ENCODE results near the gene OSTC. TPM values are rescaled to one million over a fixed set of nuclear protein-coding genes. Genes with fewer than 3 reads are reported as not detected.

Gene OSTC
- total RNA-seq, 4 donors from 2014 or later = 54.9 to 109 (median 80.8) TPM

DNA sequence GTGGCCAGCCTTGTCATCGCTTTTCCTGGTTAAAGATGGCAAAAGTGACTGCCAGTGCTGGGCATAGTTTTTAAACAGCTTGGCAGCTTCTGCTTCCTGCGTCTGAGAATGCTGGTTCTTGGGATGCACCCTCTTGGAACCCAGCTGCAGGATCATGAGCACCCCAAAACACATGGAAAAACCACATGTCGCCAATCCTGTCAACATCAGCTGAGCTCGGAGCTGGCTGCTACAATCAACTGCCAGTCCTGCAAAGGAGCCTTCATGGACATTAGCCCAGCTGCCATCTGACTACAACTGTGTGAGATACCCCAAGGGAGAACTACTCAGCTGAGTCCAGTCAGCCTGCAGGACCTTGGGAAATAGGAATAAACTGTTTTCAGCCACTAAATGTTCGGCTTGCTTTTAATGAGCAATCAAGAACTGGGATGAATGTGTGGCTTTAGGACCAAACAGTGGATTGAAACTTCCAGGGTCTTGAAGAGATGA is 31.0 kb downstream of the OSTC start:
- H3K9me3 ChIP-seq = no peaks in the 10 kb centered on the region
- no peak overlapping the region for H3K4me3 ChIP-seq
- H3K27ac ChIP-seq = no peak overlapping the region
- no peak for DNase-seq
- H3K27me3 ChIP-seq = no peaks in the 10 kb centered on the region
- 81 to 86% methylated on average over 3 of the region's 5 CpGs for WGBS, 2 donors
- no peaks in the 10 kb centered on the region for H3K4me1 ChIP-seq
- H3K36me3 ChIP-seq = peaks cover 0 to 4% (median 0%) of the 10 kb centered on the region in 3 donors
- TF ChIP-seq POLR2A (IDR thresholded peaks at IDR 0.05) = no peak
- TF ChIP-seq, protein P1, sequence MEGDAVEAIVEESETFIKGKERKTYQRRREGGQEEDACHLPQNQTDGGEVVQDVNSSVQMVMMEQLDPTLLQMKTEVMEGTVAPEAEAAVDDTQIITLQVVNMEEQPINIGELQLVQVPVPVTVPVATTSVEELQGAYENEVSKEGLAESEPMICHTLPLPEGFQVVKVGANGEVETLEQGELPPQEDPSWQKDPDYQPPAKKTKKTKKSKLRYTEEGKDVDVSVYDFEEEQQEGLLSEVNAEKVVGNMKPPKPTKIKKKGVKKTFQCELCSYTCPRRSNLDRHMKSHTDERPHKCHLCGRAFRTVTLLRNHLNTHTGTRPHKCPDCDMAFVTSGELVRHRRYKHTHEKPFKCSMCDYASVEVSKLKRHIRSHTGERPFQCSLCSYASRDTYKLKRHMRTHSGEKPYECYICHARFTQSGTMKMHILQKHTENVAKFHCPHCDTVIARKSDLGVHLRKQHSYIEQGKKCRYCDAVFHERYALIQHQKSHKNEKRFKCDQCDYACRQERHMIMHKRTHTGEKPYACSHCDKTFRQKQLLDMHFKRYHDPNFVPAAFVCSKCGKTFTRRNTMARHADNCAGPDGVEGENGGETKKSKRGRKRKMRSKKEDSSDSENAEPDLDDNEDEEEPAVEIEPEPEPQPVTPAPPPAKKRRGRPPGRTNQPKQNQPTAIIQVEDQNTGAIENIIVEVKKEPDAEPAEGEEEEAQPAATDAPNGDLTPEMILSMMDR (IDR thresholded peaks at IDR 0.05) = no peak
- intact Hi-C loops (cut with DNase I) = no loop called here

DNA sequence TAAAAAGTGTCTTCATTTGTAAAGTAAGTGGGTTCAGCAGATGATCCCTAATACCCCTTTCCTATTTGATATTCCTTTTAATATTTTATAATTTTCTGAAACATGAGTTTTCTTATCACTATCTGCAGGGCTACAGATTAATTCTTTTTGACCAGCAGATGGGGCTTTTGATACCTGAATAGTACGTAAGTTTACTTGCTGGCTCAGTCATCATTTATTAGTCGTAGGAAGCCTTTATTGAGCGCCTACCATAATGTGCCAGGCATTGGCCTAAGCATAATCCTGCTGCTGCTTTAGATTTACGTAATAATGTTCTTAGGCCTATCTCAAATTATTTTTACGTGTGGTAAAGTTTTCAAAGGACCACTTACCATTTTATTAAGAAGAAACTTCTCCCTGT is 33.1 kb downstream of the OSTC start:
- Histone ChIP-seq H3K4me3 (no peak overlapping the region), H3K4me1 (no peaks in the 10 kb centered on the region), H3K9me3 (no peaks in the 10 kb centered on the region), H3K27me3 (no peaks in the 10 kb centered on the region), H3K36me3 (peaks cover 0 to under 1% (median 0%) of the 10 kb centered on the region in 3 donors), H3K27ac (no peak overlapping the region)
- TF ChIP-seq POLR2A (IDR thresholded peaks at IDR 0.05) = no peak
- TF ChIP-seq, protein P1 (IDR thresholded peaks at IDR 0.05) = peak in 4 of 6 experiments; percentile 16 to 44 (median 26)
- WGBS, 2 donors = 5 to 12% methylated on average over 5 of the region's 5 CpGs
- intact Hi-C loops (cut with DNase I) = no loop called here
- no peak for DNase-seq

DNA sequence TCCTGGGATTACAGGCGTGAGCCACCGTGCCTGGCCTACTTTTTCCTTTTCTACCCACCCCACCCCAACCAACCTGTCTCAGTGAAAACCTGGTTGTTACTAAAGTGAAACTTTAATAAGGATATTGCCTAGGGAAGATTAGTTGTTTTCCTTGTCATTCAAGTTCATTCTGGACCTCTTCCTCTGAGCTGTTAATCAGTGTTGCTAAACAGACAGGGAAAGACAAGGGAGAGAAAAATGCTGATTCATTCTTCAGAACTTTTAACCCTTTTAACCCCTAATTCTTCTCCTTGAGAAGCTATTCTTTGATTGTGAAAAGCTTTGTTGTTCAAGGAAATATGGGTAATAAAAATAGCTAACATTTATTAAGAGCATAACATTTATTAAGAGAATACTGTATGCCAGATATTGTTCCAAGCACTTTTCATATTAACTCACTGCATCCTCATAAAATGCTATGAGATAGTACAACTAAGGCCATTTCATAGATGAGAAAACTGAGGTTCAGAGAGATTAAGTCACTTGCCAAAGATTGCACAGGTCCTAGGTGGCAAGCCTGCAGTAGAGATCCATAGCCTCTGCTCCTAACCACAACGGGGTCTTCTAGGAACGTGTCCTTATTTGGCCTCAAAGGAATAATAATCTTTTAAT is 34.8 kb downstream of the OSTC start:
- no peaks in the 10 kb centered on the region for H3K9me3 ChIP-seq
- no peaks in the 10 kb centered on the region for H3K36me3 ChIP-seq
- H3K27me3 ChIP-seq = no peaks in the 10 kb centered on the region
- no peak for DNase-seq
- intact Hi-C loops (cut with DNase I) = no loop called here
- no peaks in the 10 kb centered on the region for H3K4me1 ChIP-seq
- no peak for TF ChIP-seq POLR2A (IDR thresholded peaks at IDR 0.05)
- TF ChIP-seq, protein P1 (IDR thresholded peaks at IDR 0.05) = no peak
- no peak overlapping the region for H3K27ac ChIP-seq
- no peak overlapping the region for H3K4me3 ChIP-seq
- WGBS, 2 donors = 59 to 63% methylated on average over 4 of the region's 4 CpGs

GRCh38 chr4:108690738-108691137 is 40.3 kb downstream of the OSTC start:
- TF ChIP-seq, protein P1 (IDR thresholded peaks at IDR 0.05) = no peak
- TF ChIP-seq POLR2A (IDR thresholded peaks at IDR 0.05) = no peak
- no peak for DNase-seq
- H3K9me3 ChIP-seq = no peaks in the 10 kb centered on the region
- H3K27ac ChIP-seq = no peak overlapping the region
- 38% methylated on average over 1 of the region's 1 CpG; no CpG with 5 or more reads in 1 of the 2 donors for WGBS, 2 donors
- H3K4me1 ChIP-seq = no peaks in the 10 kb centered on the region
- H3K27me3 ChIP-seq = no peaks in the 10 kb centered on the region
- intact Hi-C loops (cut with DNase I) = no loop called here
- H3K4me3 ChIP-seq = no peak overlapping the region
- no peaks in the 10 kb centered on the region for H3K36me3 ChIP-seq

- no peak overlapping the region for H3K4me3 ChIP-seq
- H3K27ac ChIP-seq = no peak overlapping the region
- intact Hi-C loops (cut with DNase I) = no loop called here
- no peaks in the 10 kb centered on the region for H3K9me3 ChIP-seq
- H3K4me1 ChIP-seq = no peaks in the 10 kb centered on the region
- WGBS, 2 donors = 78 to 79% methylated on average over 3 of the region's 3 CpGs
- DNase-seq = no peak
- no peaks in the 10 kb centered on the region for H3K27me3 ChIP-seq
- TF ChIP-seq, protein P1 (IDR thresholded peaks at IDR 0.05) = no peak
- no peak for TF ChIP-seq POLR2A (IDR thresholded peaks at IDR 0.05)
- no peaks in the 10 kb centered on the region for H3K36me3 ChIP-seq
Observed at GRCh38 chr4:108693211-108693610, 42.8 kb downstream of the OSTC start.
